ENCODE measurements around the gene FGL2.
"Not testable (repeated sequence)": the region's sequence is repeated elsewhere in the genome, so short reads cannot be mapped to it uniquely, and the experiment has no call there.

FGL2 gene

DNA sequence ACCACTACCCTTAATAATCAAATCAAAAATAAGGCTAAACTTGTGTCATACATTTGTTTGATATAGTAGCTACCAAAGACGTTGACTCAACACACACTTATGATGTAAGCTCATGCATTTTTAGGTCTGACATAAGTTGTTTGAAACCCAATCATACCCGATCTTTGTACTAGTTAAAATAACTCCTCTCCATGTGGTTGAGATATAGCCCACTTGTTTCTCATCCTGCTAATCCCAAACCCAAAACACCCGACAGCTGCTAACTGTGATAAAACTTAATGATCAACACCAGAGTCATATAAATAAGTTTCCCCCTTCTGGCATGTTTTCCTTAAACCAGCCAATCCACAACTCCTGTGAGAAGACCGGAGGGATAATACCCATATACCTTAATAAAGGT is 28.5 kb downstream of the FGL2 start:
- DNase-seq: not testable (repeated sequence)

- peak in 1 of 58 donors; percentile 1 for DNase-seq
These were observed 42.2 kb downstream of the FGL2 start for GRCh38 chr7:77157446-77157845.

DNA sequence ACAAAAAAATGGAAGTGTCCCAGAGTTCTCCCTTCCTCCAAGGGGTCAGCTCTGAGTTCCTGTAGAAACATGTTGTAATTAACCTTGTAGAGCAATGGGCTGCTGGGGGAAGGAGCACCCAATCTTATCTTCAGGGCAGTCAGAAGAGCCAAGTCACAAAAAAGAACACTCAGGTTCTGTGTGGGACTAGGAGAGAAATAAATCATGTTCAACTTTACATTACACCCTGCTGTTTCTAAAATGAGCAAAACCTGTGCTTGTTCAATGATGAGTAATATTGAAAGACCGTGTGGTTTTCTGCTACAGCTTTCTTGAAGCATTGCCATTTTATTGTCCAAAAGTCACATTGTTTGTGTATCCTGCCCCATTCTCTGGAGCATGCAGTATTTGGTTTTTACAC is 42.6 kb downstream of the FGL2 start:
- not testable (repeated sequence) for DNase-seq

- not testable (repeated sequence) for DNase-seq
These were observed 43.8 kb downstream of the FGL2 start for GRCh38 chr7:77155601-77156377.

- DNase-seq: not testable (repeated sequence)
These were observed 44.6 kb downstream of the FGL2 start for GRCh38 chr7:77154917-77155464.

DNA sequence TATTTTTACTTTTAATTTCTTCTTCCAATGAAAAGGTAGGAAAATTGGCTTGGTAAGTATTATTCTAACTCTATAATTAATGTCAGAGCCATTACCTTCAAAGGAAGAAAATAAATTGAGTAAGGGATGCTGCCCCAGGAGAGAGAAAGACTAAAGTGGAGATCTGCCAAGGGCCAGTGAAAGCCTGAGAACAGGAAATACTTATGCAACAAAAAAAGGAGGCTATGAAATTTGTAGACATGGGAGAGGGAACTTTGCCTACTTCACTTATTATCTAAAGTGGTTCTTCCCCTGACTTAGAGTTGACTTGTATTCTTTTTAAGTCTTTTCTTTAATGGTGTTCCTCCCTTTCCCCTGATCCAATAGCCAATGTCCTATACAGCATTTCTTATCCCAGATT is 47.4 kb downstream of the FGL2 start:
- DNase-seq: not testable (repeated sequence)

Data from anterior cingulate cortex (tissue), 58 donors.